Liver (tissue), 9 donors: Measurements from ENCODE around the gene ABT1. TPM values are rescaled to one million over a fixed set of nuclear protein-coding genes. Genes with fewer than 3 reads are reported as not detected.

Experiments
- DNase-seq: peaks from one replicate; pipeline ENCODE4 v3.0.0-alpha.2; 2017; ENCODE audit warnings: low spot score
- H3K27ac ChIP-seq, 2 donors: one replicate each; pipeline ENCODE4 v1.7.0; 2013; ENCODE audit warnings: inconsistent platforms in 2 of 2, low read length in 2 of 2, control low read depth in 1 of 2, low read depth in 1 of 2, mild to moderate bottlenecking in 1 of 2
- H3K27me3 ChIP-seq, 4 donors: one replicate each; pipeline versions ENCODE4 v1.6.1 to v1.7.0; 2013; ENCODE audit warnings: low read length in 3 of 4, inconsistent platforms in 1 of 4, mild to moderate bottlenecking in 1 of 4, moderate library complexity in 1 of 4; ENCODE audit not compliant: control insufficient read depth in 4 of 4, insufficient read depth in 4 of 4
- H3K36me3 ChIP-seq, 4 donors: one replicate each; pipeline versions ENCODE4 v1.6.1 to v1.7.0; 2013; ENCODE audit warnings: low read length in 3 of 4, mild to moderate bottlenecking in 3 of 4, low read depth in 1 of 4, moderate library complexity in 1 of 4; ENCODE audit not compliant: control insufficient read depth in 4 of 4, insufficient read depth in 3 of 4
- H3K4me1 ChIP-seq, 4 donors: one replicate each; pipeline versions ENCODE4 v1.6.1 to v1.7.0; 2013; ENCODE audit warnings: low read length in 3 of 4, mild to moderate bottlenecking in 3 of 4, moderate library complexity in 1 of 4; ENCODE audit not compliant: control insufficient read depth in 4 of 4, insufficient read depth in 4 of 4
- H3K4me3 ChIP-seq, 3 donors: one replicate each; pipeline versions ENCODE4 v1.6.1 to v1.7.0; 2013; ENCODE audit warnings: low read length in 3 of 3, control low read depth in 1 of 3, low read depth in 1 of 3, mild to moderate bottlenecking in 1 of 3
- H3K9ac ChIP-seq, 2 donors: one replicate each; pipeline ENCODE4 v1.7.0; 2013; ENCODE audit warnings: low read length in 2 of 2, mild to moderate bottlenecking in 2 of 2, moderate library complexity in 2 of 2, control low read depth in 1 of 2, low read depth in 1 of 2
- H3K9me3 ChIP-seq, 4 donors: one replicate each; pipeline versions ENCODE4 v1.6.1 to v1.7.0; 2013; ENCODE audit warnings: low read length in 3 of 4; ENCODE audit not compliant: control insufficient read depth in 4 of 4
- CTCF ChIP-seq: fragments of 150-350 bp; IDR thresholded peaks from 2 replicates; pipeline ENCODE4 v1.5.1; 2017; ENCODE audit warnings: improper control_type of control experiment, low read depth, low read length; ENCODE audit not compliant: missing input control
- FOXA1 ChIP-seq: IDR thresholded peaks from 2 replicates; pipeline ENCODE4 v1.6.1; 2016; ENCODE audit warnings: antibody characterized with exemption
- FOXA2 ChIP-seq: IDR thresholded peaks from 2 replicates; pipeline ENCODE4 v1.6.1; 2016; ENCODE audit warnings: antibody characterized with exemption
- GABPA ChIP-seq, 2 donors: IDR thresholded peaks in 1 of 2; conservative IDR thresholded peaks in 1 of 2; 2 replicates each; pipeline ENCODE4 v1.6.1; 2016; ENCODE audit warnings: antibody characterized with exemption in 2 of 2, mild to moderate bottlenecking in 1 of 2, moderate library complexity in 1 of 2
- HNF4A ChIP-seq, 2 donors: conservative IDR thresholded peaks; 2 replicates each; pipeline ENCODE4 v1.6.1; 2016; ENCODE audit warnings: antibody characterized with exemption in 2 of 2, mild to moderate bottlenecking in 2 of 2
- HNF4G ChIP-seq: IDR thresholded peaks from 2 replicates; pipeline ENCODE4 v1.6.1; 2016; ENCODE audit warnings: antibody characterized with exemption
- JUND ChIP-seq, 2 donors: IDR thresholded peaks; 2 replicates each; pipeline ENCODE4 v1.6.1; 2016; ENCODE audit warnings: antibody characterized with exemption in 2 of 2
- NR2F2 ChIP-seq: IDR thresholded peaks from 2 replicates; pipeline ENCODE4 v1.6.1; 2016; ENCODE audit warnings: antibody characterized with exemption
- RAD21 ChIP-seq, 2 donors: IDR thresholded peaks; 2 replicates each; pipeline ENCODE4 v1.6.1; 2016; ENCODE audit warnings: antibody characterized with exemption in 2 of 2, mild to moderate bottlenecking in 2 of 2
- RXRA ChIP-seq, 2 donors: IDR thresholded peaks; 2 replicates each; pipeline ENCODE4 v1.6.1; 2017 to 2018; ENCODE audit warnings: antibody characterized with exemption in 2 of 2, mild to moderate bottlenecking in 1 of 2
- TAF1 ChIP-seq: conservative IDR thresholded peaks from 2 replicates; pipeline ENCODE4 v1.6.1; 2016; ENCODE audit warnings: antibody characterized with exemption, mild to moderate bottlenecking
- ZBTB33 ChIP-seq: IDR thresholded peaks from 2 replicates; pipeline ENCODE4 v1.6.1; 2016; ENCODE audit warnings: antibody characterized with exemption
- WGBS: extraction: QIAGEN DNeasy Blood & Tissue Kit; methylation state at CpG from one replicate; pipeline ENCODE4 v1.1.7; 2013; 5-methylcytosine and 5-hydroxymethylcytosine counted together
- polyA plus RNA-seq, 2 donors: library from polyadenylated mRNA; stranded (reverse) in 1 of 2; unstranded in 1 of 2; fragments of 200-250 nt in 1 of 2; fragments of >200 nt in 1 of 2; fragmentation: Nextera tagmentation in 1 of 2; extraction: Ambion mirVana in 1 of 2; gene quantifications; one replicate each; pipeline versions ENCODE4 v1.2.1 to v1.2.3, GENCODE V29; 2013 to 2015
- total RNA-seq, 2 donors: library from RNA; depleted of rRNA; stranded (reverse); fragments of >200 nt; gene quantifications; one replicate each; pipeline ENCODE4 v1.2.3, GENCODE V29; 2014
- TF ChIP-seq, protein P1 (sequence below): IDR thresholded peaks from 2 replicates; pipeline ENCODE4 v1.6.1; 2016; ENCODE audit warnings: antibody characterized with exemption, mild to moderate bottlenecking
- TF ChIP-seq, protein P2 (sequence below): IDR thresholded peaks from 2 replicates; pipeline ENCODE4 v1.6.1; 2016; ENCODE audit warnings: antibody characterized with exemption
- donor health status: healthy.
- donor health status: healthy.
- donor health status: healthy.
- donor health status: healthy.
- donor health status: healthy.

Gene ABT1
- total and polyA plus RNA-seq, 4 donors = 8.3 to 13.0 (median 10.0) TPM

DNA sequence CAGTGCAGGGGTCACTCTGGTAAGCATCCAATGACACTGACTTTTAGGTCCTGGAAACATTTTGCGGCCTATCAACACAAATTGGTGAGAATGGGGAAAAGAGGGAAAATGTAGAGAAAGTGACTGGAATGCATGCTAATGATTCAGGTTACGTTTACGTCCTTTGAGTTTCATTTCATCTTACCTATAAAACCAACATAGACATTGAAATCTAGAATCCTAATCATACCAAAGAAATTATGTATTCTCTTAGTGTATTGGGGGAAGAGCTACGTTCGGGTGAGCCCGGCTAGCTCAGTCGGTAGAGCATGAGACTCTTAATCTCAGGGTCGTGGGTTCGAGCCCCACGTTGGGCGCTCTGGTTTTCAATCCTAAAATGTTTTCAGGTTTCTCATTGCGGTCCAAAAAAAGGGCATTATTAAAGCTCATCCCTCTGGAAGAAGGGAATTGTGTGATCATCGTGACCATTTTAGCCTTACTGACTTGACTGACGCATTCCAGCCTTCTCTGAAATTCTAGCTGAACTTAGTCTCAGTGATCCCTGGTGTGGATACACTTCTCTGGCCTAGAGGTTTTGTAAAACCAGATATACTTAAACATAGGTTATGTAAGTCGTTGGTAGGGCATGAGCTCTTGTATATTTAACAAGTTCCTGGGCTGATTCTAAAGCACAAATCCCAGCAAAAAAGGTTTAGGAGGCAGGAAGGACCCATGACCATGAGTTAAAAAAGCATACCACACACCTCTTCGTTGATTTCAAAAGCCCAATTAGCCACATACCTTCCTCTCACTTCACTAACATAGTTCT, 40.3 kb upstream of the ABT1 start (continued):
- TF ChIP-seq ZBTB33 (no peak), HNF4G (no peak)

DNA sequence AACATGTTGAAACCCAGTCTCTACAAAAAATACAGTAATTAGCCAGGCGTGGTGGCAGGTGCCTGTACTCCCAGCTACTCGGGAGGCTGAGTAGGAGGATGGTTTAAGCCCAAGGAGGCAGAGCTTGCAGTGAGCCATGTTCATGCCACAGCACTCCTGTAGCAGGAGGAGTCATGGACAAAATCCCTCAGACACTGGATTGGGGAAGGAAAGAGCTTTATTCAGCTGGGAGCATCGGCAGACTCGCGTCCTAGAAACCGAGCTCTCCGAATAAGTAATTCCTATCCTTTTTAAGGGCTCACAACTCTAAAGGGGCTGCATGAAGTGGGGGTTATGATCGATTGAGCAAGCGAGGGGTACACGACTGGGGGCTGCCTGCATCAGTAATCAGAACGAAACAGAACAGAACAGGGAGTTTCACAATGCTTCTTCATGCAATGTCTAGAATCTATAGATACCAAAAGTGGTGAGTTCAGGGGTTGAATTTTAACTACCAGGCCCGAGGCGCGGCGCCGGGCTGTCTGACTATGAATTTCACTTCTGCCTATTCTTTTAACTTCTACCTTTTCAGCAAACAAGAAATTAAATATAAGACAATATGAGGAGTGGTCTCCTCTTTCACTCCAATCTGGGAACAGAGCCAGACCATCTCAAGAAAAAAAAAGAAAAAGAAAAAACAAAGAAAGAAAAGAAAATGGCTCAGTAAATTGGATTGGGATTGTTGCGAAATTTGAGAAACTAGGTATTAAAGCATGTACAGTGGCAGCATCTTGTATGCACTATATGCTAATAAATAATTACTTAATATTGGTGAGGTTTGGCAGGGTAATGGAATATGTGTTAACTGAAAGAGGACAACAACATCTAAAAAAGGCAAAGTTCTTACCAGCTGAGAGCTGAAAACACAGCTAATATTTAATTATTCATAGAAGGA, 35.0 kb upstream of the ABT1 start:
- H3K9me3 ChIP-seq = no peaks in the 10 kb centered on the region
- H3K27ac ChIP-seq = no peak overlapping the region
- no peaks in the 10 kb centered on the region for H3K27me3 ChIP-seq
- no peaks in the 10 kb centered on the region for H3K4me1 ChIP-seq
- no peak for DNase-seq
- WGBS = 78% methylated on average over 17 of the region's 17 CpGs
- no peaks in the 10 kb centered on the region for H3K36me3 ChIP-seq
- no peak overlapping the region for H3K4me3 ChIP-seq
- TF ChIP-seq FOXA2 (no peak), CTCF (no peak), FOXA1 (no peak), HNF4A (conservative IDR thresholded peaks at IDR 0.05) (no peak), JUND (IDR thresholded peaks at IDR 0.05) (no peak), RXRA (IDR thresholded peaks at IDR 0.05) (no peak), RAD21 (IDR thresholded peaks at IDR 0.05) (no peak), GABPA (IDR thresholded peaks at IDR 0.05 in 1 of 2, conservative IDR thresholded peaks at IDR 0.05 in 1 of 2) (no peak), TAF1 (no peak), NR2F2 (no peak)
- TF ChIP-seq, protein P1, sequence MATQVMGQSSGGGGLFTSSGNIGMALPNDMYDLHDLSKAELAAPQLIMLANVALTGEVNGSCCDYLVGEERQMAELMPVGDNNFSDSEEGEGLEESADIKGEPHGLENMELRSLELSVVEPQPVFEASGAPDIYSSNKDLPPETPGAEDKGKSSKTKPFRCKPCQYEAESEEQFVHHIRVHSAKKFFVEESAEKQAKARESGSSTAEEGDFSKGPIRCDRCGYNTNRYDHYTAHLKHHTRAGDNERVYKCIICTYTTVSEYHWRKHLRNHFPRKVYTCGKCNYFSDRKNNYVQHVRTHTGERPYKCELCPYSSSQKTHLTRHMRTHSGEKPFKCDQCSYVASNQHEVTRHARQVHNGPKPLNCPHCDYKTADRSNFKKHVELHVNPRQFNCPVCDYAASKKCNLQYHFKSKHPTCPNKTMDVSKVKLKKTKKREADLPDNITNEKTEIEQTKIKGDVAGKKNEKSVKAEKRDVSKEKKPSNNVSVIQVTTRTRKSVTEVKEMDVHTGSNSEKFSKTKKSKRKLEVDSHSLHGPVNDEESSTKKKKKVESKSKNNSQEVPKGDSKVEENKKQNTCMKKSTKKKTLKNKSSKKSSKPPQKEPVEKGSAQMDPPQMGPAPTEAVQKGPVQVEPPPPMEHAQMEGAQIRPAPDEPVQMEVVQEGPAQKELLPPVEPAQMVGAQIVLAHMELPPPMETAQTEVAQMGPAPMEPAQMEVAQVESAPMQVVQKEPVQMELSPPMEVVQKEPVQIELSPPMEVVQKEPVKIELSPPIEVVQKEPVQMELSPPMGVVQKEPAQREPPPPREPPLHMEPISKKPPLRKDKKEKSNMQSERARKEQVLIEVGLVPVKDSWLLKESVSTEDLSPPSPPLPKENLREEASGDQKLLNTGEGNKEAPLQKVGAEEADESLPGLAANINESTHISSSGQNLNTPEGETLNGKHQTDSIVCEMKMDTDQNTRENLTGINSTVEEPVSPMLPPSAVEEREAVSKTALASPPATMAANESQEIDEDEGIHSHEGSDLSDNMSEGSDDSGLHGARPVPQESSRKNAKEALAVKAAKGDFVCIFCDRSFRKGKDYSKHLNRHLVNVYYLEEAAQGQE = no peak
- TF ChIP-seq, protein P2, sequence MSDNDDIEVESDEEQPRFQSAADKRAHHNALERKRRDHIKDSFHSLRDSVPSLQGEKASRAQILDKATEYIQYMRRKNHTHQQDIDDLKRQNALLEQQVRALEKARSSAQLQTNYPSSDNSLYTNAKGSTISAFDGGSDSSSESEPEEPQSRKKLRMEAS = no peak
- H3K9ac ChIP-seq = no peak overlapping the region
